Tibial artery (tissue), 4 donors: Measurements from ENCODE around the gene ZNF26.
"Not testable (repeated sequence)": the region's sequence is repeated elsewhere in the genome, so short reads cannot be mapped to it uniquely, and the experiment has no call there.

Experiments
- DNase-seq, 2 donors: peaks; one replicate each; pipeline ENCODE4 v3.0.0-alpha.2; 2019
- H3K27ac ChIP-seq, 2 donors: fragments of 200-600 bp; sonication (generic) in 1 of 2; 1 replicate in 1 of 2; 2 replicates in 1 of 2; pipeline ENCODE4 v1.5.1; 2018 to 2019; ENCODE audit warnings: mild to moderate bottlenecking in 1 of 2
- H3K27me3 ChIP-seq, 2 donors: fragments of 200-600 bp; sonication (generic) in 1 of 2; one replicate each; pipeline versions ENCODE4 v1.5.1 to v1.6.0; 2016 to 2019
- H3K36me3 ChIP-seq, 3 donors: fragments of 200-600 bp; sonication (generic) in 2 of 3; one replicate each; pipeline ENCODE4 v1.5.1; 2016 to 2019; ENCODE audit warnings: mild to moderate bottlenecking in 2 of 3
- H3K4me1 ChIP-seq, 4 donors: fragments of 200-600 bp; sonication (generic) in 2 of 4; 1 replicate in 3 of 4; 2 replicates in 1 of 4; pipeline ENCODE4 v1.5.1; 2016 to 2019
- H3K4me3 ChIP-seq, 2 donors: fragments of 200-600 bp; sonication (generic) in 1 of 2; 1 replicate in 1 of 2; 2 replicates in 1 of 2; pipeline ENCODE4 v1.5.1; 2018 to 2019; ENCODE audit warnings: mild to moderate bottlenecking in 2 of 2
- H3K9me3 ChIP-seq, 3 donors: fragments of 200-600 bp; sonication (generic) in 1 of 3; one replicate each; pipeline ENCODE4 v1.5.1; 2016 to 2019
- intact Hi-C: fragments of 100-400 bp; cut with DNase I; formaldehyde crosslinking; loops from one replicate; pipeline ENCODE4 v1.15.0; 2023; ENCODE audit warnings: low total_unique reads
- TF ChIP-seq, protein P1 (sequence below), 2 experiments: fragments of 200-600 bp in 1 of 2; fragments of 450-650 bp in 1 of 2; IDR thresholded peaks; one replicate each; pipeline ENCODE4 v1.5.1; 2017 to 2019; ENCODE audit warnings: antibody characterized with exemption in 2 of 2, mild to moderate bottlenecking in 1 of 2, moderate library complexity in 1 of 2

Gene ZNF26, protein sequence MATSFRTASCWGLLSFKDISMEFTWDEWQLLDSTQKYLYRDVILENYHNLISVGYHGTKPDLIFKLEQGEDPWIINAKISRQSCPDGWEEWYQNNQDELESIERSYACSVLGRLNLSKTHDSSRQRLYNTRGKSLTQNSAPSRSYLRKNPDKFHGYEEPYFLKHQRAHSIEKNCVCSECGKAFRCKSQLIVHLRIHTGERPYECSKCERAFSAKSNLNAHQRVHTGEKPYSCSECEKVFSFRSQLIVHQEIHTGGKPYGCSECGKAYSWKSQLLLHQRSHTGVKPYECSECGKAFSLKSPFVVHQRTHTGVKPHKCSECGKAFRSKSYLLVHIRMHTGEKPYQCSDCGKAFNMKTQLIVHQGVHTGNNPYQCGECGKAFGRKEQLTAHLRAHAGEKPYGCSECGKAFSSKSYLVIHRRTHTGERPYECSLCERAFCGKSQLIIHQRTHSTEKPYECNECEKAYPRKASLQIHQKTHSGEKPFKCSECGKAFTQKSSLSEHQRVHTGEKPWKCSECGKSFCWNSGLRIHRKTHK

DNA sequence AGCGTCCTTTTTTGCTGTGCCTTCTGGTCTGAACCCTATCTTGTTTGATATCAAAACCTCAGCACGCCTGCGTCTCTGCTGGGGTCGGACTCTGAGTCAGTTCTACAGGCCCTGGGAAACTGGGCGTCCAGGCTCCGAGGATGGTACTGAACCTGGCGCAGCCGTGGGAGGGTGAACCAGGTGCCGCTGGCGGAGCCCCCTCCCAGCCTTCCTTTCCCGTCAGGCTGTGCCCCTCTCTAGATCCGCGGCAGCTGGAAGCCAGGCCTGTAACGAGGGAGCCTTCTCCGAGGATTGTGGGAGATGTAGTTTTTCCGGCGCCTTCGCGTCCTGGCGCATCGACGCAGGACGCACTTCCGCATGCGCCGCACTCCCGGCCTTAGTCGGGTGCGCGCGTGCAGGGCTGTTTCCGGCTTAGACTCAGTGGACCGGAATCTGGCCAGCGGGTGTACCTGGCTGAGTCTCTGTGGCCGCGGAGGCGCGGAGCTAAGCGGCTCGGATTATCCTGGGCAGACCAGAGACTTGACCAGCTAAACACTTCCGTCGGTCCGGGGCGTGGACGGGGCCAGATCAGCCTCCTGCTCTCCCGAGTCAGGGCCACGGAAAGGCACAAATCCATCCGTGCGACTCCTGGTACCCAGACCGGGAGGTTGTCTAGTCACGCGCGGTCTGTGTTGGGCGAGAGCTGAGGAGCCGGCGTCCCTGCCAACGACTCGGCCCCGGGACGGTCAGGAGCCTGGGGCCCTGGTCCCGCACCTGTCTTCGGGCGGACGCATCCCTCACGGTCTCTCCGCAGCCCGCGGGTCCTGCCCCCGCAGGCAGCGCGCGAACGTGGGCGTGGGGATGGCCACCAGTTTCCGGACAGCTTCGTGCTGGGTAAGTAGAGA lies at the start of gene ZNF26:
ZNF26 (plus strand) TSS at position 367 of the 884 bp plus-strand sequence; CDS start at position 841, 474 bp downstream.
- intact Hi-C loops, result loop anchor here (2.0 kb wide), 1 partner anchor 51 kb away; the partner anchor contains the start of gene ZNF84
- TF ChIP-seq, protein P1, sequence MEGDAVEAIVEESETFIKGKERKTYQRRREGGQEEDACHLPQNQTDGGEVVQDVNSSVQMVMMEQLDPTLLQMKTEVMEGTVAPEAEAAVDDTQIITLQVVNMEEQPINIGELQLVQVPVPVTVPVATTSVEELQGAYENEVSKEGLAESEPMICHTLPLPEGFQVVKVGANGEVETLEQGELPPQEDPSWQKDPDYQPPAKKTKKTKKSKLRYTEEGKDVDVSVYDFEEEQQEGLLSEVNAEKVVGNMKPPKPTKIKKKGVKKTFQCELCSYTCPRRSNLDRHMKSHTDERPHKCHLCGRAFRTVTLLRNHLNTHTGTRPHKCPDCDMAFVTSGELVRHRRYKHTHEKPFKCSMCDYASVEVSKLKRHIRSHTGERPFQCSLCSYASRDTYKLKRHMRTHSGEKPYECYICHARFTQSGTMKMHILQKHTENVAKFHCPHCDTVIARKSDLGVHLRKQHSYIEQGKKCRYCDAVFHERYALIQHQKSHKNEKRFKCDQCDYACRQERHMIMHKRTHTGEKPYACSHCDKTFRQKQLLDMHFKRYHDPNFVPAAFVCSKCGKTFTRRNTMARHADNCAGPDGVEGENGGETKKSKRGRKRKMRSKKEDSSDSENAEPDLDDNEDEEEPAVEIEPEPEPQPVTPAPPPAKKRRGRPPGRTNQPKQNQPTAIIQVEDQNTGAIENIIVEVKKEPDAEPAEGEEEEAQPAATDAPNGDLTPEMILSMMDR (IDR thresholded peaks at IDR 0.05), result no peak
- Histone ChIP-seq H3K4me1 (peaks cover 0 to 21% (median 10%) of the 10 kb centered on the region in 4 donors), H3K4me3 (peak within 1 kb of the TSS; percentile 82 to 96), H3K36me3 (peaks cover 28 to 29% (median 29%) of the 10 kb centered on the region in 3 donors), H3K27me3 (no peaks in the 10 kb centered on the region), H3K9me3 (peaks cover 0 to 23% (median 22%) of the 10 kb centered on the region in 3 donors), H3K27ac (peak within 1 kb of the TSS; percentile 80 to 84)
- peak; percentile 87 to 93 for DNase-seq

DNA sequence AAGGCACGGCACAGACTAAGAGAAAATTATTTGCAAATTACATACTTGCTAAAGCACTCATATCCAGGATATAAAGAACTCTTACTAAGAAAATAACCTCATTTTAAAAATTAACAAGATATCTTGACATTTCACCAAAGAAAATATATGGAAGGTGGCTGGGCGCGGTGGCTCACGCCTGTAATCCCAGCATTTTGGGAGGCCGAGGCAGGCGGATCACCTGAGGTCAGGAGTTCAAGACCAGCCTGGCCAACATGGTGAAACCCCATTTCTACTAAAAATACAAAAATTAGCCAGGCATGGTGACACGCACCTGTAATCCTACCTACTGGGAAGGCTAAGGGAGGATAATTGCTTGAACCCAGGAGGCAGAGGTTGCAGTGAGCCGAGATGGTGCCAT lies 49.2 kb upstream of the ZNF26 start:
- Histone ChIP-seq H3K9me3 (peaks cover 5 to 91% (median 74%) of the 10 kb centered on the region in 3 donors), H3K36me3 (peaks cover 53 to 58% (median 57%) of the 10 kb centered on the region in 3 donors)
- H3K4me1 ChIP-seq, H3K27me3 ChIP-seq, intact Hi-C loops, H3K27ac ChIP-seq, H3K4me3 ChIP-seq, DNase-seq: not testable (repeated sequence)

DNA sequence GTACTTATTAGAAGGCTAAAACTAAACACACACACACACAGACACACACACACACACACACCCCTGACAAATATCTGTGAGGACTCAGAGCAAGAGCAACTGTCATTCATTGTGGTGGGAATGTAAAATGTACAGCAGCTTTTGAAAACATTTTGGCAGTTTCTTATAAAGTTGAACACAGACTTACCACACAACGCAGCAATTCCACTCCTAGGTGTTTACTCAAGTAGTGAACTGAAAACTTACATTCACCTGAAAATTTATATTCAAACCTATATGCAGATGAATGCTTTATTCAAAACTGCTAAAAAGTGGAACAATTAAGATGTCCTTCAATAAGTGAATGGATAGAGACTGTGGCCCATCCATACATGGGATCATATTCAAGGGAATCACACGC lies 48.7 kb upstream of the ZNF26 start:
- TF ChIP-seq, protein P1 (IDR thresholded peaks at IDR 0.05), result no peak
- H3K4me3 ChIP-seq, result no peak overlapping the region
- H3K27me3 ChIP-seq, result no peaks in the 10 kb centered on the region
- H3K9me3 ChIP-seq, result peaks cover 10 to 91% (median 78%) of the 10 kb centered on the region in 3 donors
- H3K36me3 ChIP-seq, result peaks cover 54 to 58% (median 57%) of the 10 kb centered on the region in 3 donors
- H3K4me1 ChIP-seq, result no peaks in the 10 kb centered on the region
- intact Hi-C loops, result no loop called here
- DNase-seq, result no peak
- no peak overlapping the region for H3K27ac ChIP-seq

DNA sequence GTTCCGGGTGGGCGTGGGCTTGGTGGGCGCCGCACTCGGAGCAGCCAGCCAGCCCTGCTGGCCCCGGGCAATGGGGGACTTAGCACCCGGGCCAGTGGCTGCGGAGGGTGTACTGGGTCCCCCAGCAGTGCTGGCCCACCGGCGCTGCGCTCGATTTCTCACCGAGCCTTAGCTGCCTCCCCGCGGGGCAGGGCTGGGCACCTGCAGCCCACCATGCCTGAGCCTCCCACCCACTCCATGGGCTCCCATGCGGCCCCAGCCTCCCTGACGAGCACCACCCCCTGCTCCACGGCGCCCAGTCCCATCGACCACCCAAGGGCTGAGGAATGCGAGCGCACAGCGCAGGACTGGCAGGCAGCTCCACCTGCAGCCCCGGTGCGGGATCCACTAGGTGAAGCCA lies 47.4 kb upstream of the ZNF26 start:
- H3K27me3 ChIP-seq, intact Hi-C loops, H3K4me3 ChIP-seq, H3K27ac ChIP-seq, H3K4me1 ChIP-seq: not testable (repeated sequence)
- Histone ChIP-seq H3K36me3 (peaks cover 54 to 58% (median 57%) of the 10 kb centered on the region in 3 donors), H3K9me3 (peaks cover 15 to 91% (median 81%) of the 10 kb centered on the region in 3 donors)
- DNase-seq, result peak in 1 of 2 donors; percentile 23

DNA sequence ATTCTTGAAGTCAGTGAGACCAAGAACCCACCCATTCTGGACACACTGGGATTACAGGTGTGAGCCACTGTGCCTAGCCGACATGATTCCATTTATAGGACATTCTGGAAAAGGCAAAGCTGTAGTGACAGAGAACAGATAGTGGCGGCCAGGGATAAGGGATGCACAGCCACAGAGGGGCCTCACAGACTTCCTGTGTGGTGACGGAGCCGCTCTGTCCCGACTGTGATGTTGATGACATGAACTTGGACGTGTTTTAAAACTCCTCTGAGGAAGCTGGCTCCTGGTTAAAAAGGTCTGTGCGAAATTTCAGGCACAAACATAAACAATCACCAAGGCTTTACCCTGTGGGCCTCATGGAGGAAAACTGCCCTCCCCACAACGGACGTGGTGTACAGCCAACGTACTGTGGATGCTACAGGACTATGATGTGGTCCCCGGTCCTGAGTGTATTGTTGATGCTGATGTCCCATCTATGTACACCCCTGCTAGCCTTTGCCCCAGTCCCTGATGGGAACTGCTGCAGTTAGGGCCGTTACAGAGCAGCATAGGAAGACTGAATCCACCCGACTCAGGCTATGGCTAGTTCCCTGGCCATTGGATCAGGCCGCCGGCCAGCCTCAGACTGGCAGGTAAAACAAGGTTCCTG lies 46.0 kb upstream of the ZNF26 start:
- Histone ChIP-seq H3K36me3 (peaks cover 57 to 58% (median 58%) of the 10 kb centered on the region in 3 donors), H3K27ac (no peak overlapping the region), H3K27me3 (no peaks in the 10 kb centered on the region), H3K4me1 (no peaks in the 10 kb centered on the region), H3K4me3 (no peak overlapping the region), H3K9me3 (peaks cover 21 to 91% (median 81%) of the 10 kb centered on the region in 3 donors)
- TF ChIP-seq, protein P1 (IDR thresholded peaks at IDR 0.05), result no peak
- intact Hi-C loops, result no loop called here
- DNase-seq, result peak in 1 of 2 donors; percentile 23
